Fibroblast of villous mesenchyme (primary cell): ENCODE measurements around the gene CELF6. TPM values are rescaled to one million over a fixed set of nuclear protein-coding genes. Genes with fewer than 3 reads are reported as not detected.

Experiments used
- DNase-seq: peaks from one replicate; pipeline ENCODE4 v3.0.0-alpha.2; 2010; ENCODE audit warnings: low read depth
- H3K4me3 ChIP-seq: 2 replicates; pipeline ENCODE4 v1.5.1; 2011; ENCODE audit warnings: low read depth, mild to moderate bottlenecking, low read length
- CTCF ChIP-seq: IDR thresholded peaks from 2 replicates; pipeline ENCODE4 v1.5.1; 2012; ENCODE audit warnings: low read depth, mild to moderate bottlenecking, low read length; ENCODE audit not compliant: insufficient read depth
- total RNA-seq: library from RNA; depleted of rRNA; stranded (reverse); fragments of >200 nt; gene quantifications from 2 replicates; pipeline ENCODE4 v1.2.3, GENCODE V29; 2012

Gene CELF6
- total RNA-seq, 1 donor = not detected

DNA sequence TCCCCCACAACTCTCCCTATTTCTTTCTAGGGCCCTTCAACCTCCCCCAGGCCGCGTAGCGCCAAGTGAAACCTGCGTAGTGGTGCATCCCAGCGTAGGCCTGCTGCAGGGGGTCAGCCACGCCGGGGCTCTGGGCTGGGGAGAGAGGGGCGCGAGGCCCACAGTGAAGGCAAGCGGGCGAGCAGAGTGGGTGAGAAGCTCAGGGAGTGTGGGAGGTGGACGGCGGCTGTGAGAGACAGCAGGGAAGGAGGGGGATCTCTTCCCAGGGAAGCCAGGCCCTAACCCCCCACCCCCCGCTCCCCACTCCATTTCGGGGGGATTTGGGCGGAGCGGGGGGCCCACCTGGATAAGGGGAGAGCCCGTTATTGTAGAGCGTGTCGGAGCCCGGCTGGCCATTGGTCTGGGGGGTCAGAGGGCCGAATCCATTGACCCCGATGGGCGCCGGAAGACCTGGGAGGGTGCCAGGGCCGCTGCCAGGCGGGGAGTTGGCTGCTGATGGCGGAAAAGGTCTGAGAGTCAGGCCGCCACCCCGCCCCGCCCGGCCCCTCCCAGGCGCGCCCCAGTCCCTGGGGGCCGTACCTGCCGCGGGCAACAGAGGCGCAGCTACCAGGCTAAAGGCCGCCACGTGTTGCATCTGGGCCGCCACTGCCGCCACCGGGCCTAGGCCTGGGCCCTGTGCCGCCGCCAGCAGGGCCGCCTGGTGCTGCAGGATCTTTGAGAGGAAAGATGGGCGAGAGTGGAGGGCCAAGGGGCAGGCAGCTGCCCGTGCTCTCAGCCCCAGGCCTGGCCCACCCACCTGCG is 31.0 kb downstream of the CELF6 start:
- no peak for DNase-seq
- H3K4me3 ChIP-seq = no peak overlapping the region
- no peak for TF ChIP-seq CTCF

DNA sequence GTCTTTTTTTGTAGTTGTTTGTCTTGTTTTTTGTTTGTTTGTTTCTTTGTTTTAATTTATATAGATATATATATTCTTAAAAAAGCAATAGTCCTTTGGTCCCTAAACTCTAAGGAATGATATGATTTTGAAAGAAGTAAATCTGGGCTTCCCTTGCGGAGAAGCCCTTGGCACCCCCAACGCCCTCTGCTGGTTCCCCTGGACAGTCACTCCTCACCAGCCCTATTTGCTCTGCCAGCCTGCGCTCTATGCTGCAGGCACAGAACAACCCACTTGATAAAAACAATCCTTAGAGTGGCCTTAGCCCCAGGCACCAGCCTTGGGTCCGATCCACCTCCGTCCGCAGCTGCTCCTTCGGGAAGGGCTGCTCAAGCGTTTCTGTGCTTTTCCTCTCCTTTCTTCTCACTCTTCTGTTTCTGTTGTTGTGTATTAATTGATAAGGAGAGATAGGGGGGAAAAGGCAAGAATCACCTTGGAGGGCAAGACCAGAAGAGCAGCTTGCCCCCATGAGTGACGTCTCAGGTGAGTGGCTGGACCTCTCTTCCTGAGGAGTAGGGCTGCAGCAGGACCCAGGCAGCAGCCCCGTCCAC is 33.9 kb downstream of the CELF6 start:
- peak; percentile 34 for DNase-seq

GRCh38 chr15:72285402-72285801 is 34.6 kb downstream of the CELF6 start:
- H3K4me3 ChIP-seq = no peak overlapping the region
- DNase-seq = no peak
- no peak for TF ChIP-seq CTCF

More for the DNA sequence above, 33.9 kb downstream of the CELF6 start:
- H3K4me3 ChIP-seq = no peak overlapping the region
- peak; percentile 64 for TF ChIP-seq CTCF

DNA sequence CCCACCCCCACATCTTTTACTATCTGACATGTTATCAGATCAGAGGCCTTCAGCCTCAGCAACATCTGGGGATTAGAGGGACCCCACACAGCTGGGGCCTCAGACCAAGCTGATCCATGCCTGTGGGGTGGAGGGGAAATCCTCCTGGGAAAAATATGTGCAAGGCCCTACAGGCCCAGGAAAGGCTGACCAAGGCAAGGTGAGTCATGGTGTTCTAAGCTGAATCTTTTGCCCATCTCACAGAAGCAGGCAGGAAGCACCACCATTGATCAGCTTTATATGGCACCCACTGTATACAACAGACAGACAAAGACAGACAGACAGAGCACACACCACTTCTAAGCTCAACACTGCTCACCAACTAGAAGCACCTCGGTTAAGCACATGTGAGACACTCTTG is 35.2 kb downstream of the CELF6 start:
- no peak overlapping the region for H3K4me3 ChIP-seq
- DNase-seq = no peak
- no peak for TF ChIP-seq CTCF

DNA sequence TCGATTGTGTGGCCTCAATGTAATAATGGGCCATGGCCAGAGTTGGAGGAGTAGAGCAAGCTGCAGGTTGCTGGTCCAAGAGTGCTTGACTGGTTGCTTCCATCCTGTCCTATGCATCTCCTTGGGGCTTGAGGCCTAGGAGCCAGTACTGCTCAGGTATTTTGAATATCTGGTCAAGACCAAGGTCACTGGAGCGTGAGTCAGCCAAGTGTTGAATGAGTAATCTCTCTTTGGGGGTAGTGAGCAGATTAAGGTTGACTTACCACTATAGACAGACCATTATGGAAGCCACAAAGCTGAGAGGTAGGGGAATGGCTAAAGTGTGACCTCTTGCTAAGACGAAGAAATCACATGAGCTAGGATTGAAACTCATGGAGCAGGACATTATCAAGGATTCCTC is 38.2 kb downstream of the CELF6 start:
- H3K4me3 ChIP-seq = no peak overlapping the region
- TF ChIP-seq CTCF = no peak
- DNase-seq = no peak

- no peak for DNase-seq
- H3K4me3 ChIP-seq = no peak overlapping the region
- no peak for TF ChIP-seq CTCF
These were observed 39.2 kb downstream of the CELF6 start for GRCh38 chr15:72280751-72281150.
